Lower lobe of right lung (tissue), 2 donors: ENCODE measurements around the gene NAA30. TPM values are rescaled to one million over a fixed set of nuclear protein-coding genes. Genes with fewer than 3 reads are reported as not detected.

Source experiments
- ATAC-seq, 2 donors: fragments of 200-7000 bp; cut with Tn5 transposase; one replicate each; pipeline ENCODE4 v1.9.1; 2020 to 2022; ENCODE audit warnings: mild to moderate bottlenecking in 2 of 2, moderate library complexity in 2 of 2
- DNase-seq: peaks from one replicate; pipeline ENCODE4 v3.0.0-alpha.2; 2020
- H3K27ac ChIP-seq: fragments of 200-600 bp; one replicate; pipeline ENCODE4 v1.8.0; 2022
- H3K27me3 ChIP-seq: fragments of 200-600 bp; one replicate; pipeline ENCODE4 v1.8.0; 2022; ENCODE audit warnings: low read depth
- H3K36me3 ChIP-seq: fragments of 200-600 bp; one replicate; pipeline ENCODE4 v1.8.0; 2022; ENCODE audit warnings: mild to moderate bottlenecking
- H3K4me1 ChIP-seq: fragments of 200-600 bp; one replicate; pipeline ENCODE4 v1.8.0; 2022
- H3K4me3 ChIP-seq: fragments of 200-600 bp; one replicate; pipeline ENCODE4 v1.8.0; 2022; ENCODE audit warnings: mild to moderate bottlenecking
- H3K9me3 ChIP-seq: fragments of 200-600 bp; one replicate; pipeline ENCODE4 v1.8.0; 2022
- CTCF ChIP-seq: fragments of 200-600 bp; IDR thresholded peaks from one replicate; pipeline ENCODE4 v1.8.0; 2022; ENCODE audit warnings: antibody characterized with exemption, mild to moderate bottlenecking
- intact Hi-C: fragments of 100-400 bp; cut with DNase I; formaldehyde crosslinking; loops from one replicate; pipeline ENCODE4 v1.11.0; 2022
- total RNA-seq: library from RNA; stranded (reverse); fragmentation: NEBNext Ultra II Directional; extraction: Animal tissue kit (Norgen Biotek cat#: 25700); gene quantifications from one replicate; pipeline ENCODE4 v1.2.1, GENCODE V29; 2021
- donor health status: DM: no; HTN: yes; CAD: no; lungs with severe emphysema.

NAA30 gene
- total RNA-seq, 1 donor from 2014 or later: 15.5 TPM

- Histone ChIP-seq H3K4me1 (no peaks in the 10 kb centered on the region), H3K36me3 (peaks cover 50% of the 10 kb centered on the region), H3K27ac (no peak overlapping the region), H3K4me3 (no peak overlapping the region), H3K27me3 (no peaks in the 10 kb centered on the region), H3K9me3 (no peaks in the 10 kb centered on the region)
- TF ChIP-seq CTCF: no peak
- intact Hi-C loops: no loop called here
- ATAC-seq (no peak), DNase-seq (no peak)
Observed at GRCh38 chr14:57408634-57409033, 18.2 kb downstream of the NAA30 start.

- ATAC-seq (no peak), DNase-seq (no peak)
- Histone ChIP-seq H3K27ac (no peak overlapping the region), H3K36me3 (peaks cover 30% of the 10 kb centered on the region), H3K9me3 (no peaks in the 10 kb centered on the region), H3K4me3 (no peak overlapping the region), H3K4me1 (no peaks in the 10 kb centered on the region), H3K27me3 (no peaks in the 10 kb centered on the region)
- TF ChIP-seq CTCF: no peak
- intact Hi-C loops: no loop called here
Observed at GRCh38 chr14:57412341-57412740, 22.0 kb downstream of the NAA30 start.

GRCh38 chr14:57413849-57414248 is 23.5 kb downstream of the NAA30 start:
- no peaks in the 10 kb centered on the region for H3K4me1 ChIP-seq
- H3K27me3 ChIP-seq: no peaks in the 10 kb centered on the region
- DNase-seq (no peak), ATAC-seq (no peak)
- no peaks in the 10 kb centered on the region for H3K9me3 ChIP-seq
- H3K36me3 ChIP-seq: peaks cover 30% of the 10 kb centered on the region
- intact Hi-C loops: no loop called here
- TF ChIP-seq CTCF: no peak
- H3K4me3 ChIP-seq: no peak overlapping the region
- H3K27ac ChIP-seq: no peak overlapping the region

- no peaks in the 10 kb centered on the region for H3K9me3 ChIP-seq
- DNase-seq (no peak), ATAC-seq (no peak)
- no peak overlapping the region for H3K27ac ChIP-seq
- intact Hi-C loops: no loop called here
- no peaks in the 10 kb centered on the region for H3K27me3 ChIP-seq
- no peak for TF ChIP-seq CTCF
- peaks cover under 1% of the 10 kb centered on the region for H3K36me3 ChIP-seq
- no peaks in the 10 kb centered on the region for H3K4me1 ChIP-seq
- H3K4me3 ChIP-seq: no peak overlapping the region
Observed at GRCh38 chr14:57417228-57417627, 26.8 kb downstream of the NAA30 start.

- Histone ChIP-seq H3K27ac (no peak overlapping the region), H3K9me3 (no peaks in the 10 kb centered on the region), H3K36me3 (no peaks in the 10 kb centered on the region), H3K27me3 (no peaks in the 10 kb centered on the region), H3K4me3 (no peak overlapping the region), H3K4me1 (no peaks in the 10 kb centered on the region)
- DNase-seq: no peak
- no peak for ATAC-seq
- no peak for TF ChIP-seq CTCF
- intact Hi-C loops: no loop called here
Observed at GRCh38 chr14:57418999-57419398, 28.6 kb downstream of the NAA30 start.

- Histone ChIP-seq H3K36me3 (no peaks in the 10 kb centered on the region), H3K4me1 (no peaks in the 10 kb centered on the region), H3K9me3 (no peaks in the 10 kb centered on the region), H3K4me3 (no peak overlapping the region), H3K27ac (no peak overlapping the region), H3K27me3 (no peaks in the 10 kb centered on the region)
- intact Hi-C loops: no loop called here
- DNase-seq: no peak
- ATAC-seq: no peak
- TF ChIP-seq CTCF: no peak
Observed at GRCh38 chr14:57420033-57420432, 29.6 kb downstream of the NAA30 start.
